ENCODE measurements around the gene NRCAM.
"Not testable (repeated sequence)": the region's sequence is repeated elsewhere in the genome, so short reads cannot be mapped to it uniquely, and the experiment has no call there.

The NRCAM gene

DNA sequence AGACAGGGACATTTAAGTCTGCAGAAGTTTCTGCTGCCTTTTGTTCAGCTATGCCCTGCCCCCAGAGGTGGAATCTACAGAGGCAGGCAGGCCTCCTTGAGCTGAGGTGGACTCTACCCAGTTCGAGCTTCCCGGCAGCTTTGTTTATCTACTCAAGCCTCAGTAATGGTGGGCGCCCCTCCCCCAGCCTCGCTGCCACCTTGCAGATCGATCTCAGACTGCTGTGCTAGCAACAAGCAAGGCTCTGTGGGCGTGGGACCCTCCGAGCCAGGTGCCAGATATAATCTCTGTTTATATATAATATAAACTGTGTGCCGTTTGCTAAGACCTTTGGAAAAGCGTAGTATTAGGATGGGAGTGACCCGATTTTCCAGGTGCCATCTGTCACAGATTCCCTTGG is 63.1 kb downstream of the NRCAM start:
- DNase-seq = not testable (repeated sequence)

DNA sequence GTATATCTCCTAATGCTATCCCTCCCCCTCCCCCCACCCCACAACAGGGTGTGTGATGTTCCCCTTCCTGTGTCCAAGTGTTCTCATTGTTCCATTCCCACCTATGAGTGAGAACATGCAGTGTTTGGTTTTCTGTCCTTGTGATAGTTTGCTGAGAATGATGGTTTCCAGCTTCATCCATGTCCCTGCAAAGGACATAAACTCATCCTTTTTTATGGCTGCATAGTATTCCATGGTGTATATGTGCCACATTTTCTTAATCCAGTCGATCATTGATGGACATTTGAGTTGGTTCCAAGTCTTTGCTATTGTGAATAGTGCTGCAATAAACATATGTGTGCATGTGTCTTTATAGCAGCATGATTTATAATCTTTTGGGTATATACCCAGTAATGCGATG is 68.5 kb downstream of the NRCAM start:
- DNase-seq = not testable (repeated sequence)

DNA sequence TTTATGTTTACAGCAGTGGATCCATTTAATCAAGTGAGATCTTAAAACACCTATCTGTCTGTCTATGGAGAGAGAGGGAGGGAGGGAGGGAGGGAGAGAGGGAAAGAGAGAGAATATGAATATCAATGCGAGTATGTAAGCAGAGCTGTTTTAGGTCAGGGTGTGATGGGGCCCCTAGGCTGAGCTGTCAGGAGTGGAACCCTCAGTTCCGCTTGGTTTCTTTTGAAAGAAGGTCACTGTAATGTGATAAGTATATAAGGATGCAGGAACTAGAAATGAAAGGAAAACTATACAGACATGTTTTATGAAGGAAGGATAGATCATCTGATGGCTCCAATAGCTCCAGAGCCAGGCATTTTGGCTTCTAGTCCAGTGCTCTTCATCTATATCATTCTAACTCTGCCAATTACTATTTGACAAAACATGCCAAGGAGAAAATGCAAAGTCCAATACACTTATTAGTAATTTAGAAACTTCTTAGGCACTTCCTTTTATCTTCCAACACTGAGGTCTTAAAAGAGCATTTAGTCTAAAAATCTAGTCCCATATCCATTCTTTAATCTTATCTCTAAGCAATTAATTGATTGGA is 70.3 kb downstream of the NRCAM start:
- peak; percentile 62 for DNase-seq

DNA sequence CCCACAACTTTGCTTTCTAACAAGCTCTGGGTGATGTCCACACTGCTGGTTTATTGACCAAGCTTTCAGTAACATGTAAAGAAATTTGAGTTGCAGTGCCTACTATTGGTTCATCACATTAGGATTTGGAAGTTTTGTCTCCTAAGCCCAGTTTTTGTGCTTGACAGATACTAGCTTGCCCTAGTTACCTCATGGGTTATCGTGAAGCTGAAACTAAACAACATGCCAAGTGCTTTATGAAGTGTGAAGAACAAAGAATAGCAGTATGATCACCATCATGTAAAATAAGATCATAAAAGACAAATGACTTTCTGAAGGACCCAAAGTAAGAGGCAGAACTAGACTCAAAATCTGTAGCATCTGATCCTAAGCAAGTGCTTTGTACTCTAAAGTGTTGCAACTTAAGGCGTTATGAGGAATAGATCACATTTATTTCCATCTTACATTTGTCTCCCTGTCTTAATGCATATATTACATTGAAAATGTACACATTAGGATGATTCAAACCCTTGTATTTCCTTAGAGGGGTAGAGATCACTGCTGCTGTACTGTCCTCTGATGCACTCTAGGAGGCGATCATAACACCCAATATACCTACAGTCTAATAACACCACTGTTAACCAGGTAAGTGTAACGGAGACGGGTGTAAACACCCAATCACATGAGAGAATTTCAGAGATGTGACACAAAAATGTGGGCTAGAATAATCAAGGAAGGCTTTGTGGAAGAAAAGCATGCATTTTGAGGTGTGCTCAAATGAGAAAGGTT is 71.3 kb downstream of the NRCAM start:
- DNase-seq = no peak

DNA sequence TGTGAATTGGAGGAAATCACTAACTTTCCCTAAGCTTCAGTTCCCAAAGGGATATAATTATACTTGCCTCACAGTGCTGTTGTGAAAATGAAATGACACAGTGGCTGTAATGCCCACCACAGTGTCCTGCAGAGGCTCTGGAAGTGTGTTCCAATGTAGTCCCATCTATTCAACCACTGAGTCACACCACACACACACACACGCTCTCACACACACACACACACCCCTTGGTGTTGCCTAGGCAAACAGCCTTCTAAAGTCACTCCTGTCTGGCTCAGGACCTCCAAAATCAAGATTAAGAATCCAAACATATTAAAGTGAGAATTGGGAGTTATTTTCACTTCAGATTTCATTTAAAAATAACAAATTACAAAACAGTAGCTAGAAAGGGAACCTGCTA is 73.3 kb downstream of the NRCAM start:
- no peak for DNase-seq

DNA sequence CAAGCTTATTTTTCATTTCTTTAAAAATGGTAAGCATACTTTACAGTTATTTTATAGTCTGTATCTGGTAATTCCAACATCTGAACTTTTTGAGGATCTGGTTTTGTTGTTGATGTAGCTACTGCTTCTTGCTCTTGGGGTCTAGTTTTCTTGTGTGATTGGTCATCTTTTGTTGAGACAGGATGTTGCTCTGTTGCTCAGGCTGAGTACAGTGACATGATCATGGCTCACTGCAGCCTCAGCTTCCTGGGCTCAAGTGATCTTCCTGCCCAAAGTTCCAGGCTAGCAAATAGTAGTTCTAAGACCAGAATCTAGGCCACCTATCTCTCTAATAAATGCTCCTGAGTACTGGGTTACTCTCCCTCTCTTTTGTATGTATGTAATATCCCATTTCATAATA is 75.7 kb downstream of the NRCAM start:
- DNase-seq = no peak

DNA sequence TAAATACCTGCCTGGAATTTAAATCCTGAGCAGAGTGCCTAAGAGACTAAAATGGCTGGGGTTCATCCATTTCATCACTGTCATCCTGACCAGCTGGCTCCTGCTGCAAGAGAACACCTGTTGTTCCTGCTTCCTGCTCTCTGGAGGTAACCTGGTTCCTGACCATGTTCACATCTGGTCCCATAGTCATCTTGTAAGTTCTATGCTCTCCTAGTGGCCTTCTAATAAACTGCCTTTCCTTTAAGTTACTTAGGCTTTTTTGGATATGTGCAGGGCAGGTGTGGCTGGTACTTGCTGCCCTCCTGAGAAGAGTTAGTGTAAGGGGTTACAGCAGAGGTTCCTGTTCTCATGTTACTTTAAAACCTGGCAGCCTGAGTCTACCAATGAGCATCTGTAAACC is 80.0 kb downstream of the NRCAM start:
- DNase-seq = no peak

DNA sequence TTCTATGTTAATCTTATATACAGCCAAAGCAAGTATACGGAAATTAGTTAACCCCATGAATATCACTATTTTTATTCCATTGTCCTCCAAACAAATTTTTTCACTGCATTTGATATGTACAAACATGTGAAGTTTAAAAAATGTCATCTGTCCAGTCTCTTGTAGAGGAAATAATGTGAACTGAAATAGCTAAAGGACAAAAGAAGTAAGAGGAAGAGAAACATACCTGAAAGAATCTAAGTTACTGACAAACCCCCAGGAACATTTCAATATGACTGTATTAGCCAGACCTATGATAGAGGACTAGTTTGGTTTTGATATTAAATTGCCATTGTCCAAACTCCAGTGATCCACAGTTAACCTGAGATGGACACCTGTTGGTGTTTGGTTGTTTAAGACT is 80.6 kb downstream of the NRCAM start:
- DNase-seq = no peak

DNA sequence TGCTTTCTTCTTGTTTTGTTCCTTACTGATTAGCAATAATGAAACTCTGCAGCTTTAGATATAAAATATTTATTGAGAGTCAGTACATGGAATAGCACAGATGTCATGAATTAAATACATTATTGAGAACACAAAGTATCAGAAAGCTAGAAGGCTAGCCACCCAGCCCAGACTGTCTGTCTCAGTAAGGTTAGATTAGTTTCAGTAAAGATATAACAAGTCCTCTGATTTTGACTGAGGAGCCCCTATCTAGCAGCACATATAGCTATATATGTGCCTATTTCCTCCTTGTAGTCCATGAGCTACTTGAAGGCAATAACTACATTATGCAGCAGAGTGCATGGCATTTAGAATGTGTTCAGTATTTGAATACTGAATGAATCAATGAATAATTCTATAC is 81.3 kb downstream of the NRCAM start:
- DNase-seq = no peak

DNA sequence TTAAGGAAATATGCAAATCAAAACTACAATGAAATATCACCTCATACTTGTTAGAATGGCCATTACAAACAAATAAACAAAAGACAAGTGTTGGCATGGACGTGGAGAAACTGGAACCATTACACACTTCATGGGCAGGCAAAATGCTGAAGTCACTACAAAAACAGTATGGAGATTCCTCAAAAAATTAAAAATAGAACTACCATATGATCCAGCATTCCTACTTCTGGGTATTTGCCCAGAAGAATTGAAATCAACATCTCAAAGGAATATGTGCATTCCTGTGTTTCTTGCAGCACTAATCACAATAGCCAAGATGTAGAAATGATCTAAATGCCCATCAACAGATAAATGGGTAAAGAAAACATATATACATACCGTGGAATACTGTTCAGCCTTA is 83.6 kb downstream of the NRCAM start:
- no peak for DNase-seq

DNA sequence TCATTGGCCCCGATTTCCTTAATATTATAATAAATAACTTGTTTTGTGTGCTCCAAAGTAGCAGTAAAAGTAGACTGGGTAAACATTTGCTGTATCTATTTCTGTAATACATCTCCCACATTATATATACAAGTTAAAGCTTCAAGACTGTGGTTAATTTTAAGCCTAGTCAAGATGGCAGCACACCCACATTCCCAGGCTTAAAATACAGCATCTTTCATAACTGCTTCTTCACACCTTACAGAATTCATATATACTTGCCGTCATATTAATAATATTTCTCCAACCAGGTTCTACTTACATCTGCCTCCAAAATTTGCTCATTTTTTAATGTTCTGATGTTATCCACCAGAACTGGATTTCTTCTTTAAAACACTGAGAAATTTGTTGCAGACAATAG is 85.6 kb downstream of the NRCAM start:
- DNase-seq = no peak

DNA sequence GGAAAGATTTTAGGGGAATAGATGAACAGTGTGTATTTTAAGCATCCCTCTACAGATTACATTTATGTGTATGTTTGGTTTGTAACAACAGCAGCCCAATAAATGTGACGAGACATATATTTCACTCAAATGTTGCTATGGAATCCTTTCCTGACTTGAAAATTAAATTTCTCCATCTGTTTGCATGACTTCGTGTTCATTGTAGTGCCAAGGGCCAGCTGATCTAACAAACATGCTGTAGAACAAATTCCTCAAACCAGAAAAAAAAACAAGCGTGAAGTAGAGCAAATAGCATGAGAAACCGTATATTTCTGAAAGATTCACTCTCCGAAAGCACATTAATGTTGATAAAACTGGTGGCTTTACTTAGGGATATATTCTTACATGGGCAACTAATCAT is 87.8 kb downstream of the NRCAM start:
- no peak for DNase-seq

DNA sequence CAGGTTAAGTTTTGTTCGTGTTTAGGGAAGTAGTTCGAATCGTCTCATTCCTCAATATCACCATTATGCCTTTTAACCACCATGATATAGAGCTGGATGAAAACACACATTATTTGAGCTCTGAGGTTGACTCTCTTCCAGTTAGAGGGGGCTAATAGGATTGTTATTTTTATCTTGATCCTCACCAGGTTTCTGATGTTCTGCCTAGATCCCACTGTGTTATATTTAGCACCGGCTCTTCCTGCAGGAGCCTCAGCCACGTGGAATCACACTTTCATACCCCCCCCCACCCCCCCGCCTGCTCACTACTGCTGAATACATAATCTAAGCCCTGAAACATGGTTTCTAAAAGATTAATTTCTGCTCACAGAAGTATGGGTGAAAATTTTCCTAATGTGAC is 88.3 kb downstream of the NRCAM start:
- DNase-seq = no peak

DNA sequence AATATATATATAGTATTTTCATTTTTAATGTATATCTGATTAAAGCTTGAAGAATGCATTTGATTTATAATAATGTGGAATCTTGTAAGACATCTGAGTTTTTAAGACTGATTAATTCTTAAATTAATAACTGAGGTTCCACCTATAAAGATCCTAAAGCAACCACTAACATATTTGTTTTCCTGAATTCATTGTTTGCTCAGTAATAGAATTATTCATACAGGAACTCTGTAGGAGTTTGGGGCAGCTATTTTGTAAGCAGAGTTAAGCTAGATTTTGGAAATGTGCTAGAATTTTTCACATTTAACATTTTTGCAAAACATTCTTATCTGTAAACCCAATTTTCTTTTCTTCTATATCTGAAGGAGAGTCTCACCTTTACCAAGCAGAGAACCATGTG is 88.9 kb downstream of the NRCAM start:
- DNase-seq = no peak

DNA sequence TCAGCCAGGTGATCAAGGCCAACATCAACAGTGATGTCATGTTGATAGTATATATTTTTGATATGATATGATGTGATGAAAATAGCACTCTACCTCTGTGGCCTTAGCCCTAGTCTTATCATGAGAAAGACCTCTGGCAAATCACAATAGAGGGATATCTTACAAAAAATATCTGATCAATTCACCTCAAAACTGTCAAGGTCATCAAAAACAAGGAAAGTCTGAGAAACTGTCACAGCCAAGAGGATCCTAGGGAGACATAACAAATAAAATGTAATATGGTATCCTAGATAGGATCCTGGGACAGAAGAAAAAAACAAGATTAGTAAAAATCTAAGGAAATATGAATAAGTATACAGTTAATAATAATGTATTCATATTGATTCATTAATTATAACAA is 92.6 kb downstream of the NRCAM start:
- DNase-seq = no peak

DNA sequence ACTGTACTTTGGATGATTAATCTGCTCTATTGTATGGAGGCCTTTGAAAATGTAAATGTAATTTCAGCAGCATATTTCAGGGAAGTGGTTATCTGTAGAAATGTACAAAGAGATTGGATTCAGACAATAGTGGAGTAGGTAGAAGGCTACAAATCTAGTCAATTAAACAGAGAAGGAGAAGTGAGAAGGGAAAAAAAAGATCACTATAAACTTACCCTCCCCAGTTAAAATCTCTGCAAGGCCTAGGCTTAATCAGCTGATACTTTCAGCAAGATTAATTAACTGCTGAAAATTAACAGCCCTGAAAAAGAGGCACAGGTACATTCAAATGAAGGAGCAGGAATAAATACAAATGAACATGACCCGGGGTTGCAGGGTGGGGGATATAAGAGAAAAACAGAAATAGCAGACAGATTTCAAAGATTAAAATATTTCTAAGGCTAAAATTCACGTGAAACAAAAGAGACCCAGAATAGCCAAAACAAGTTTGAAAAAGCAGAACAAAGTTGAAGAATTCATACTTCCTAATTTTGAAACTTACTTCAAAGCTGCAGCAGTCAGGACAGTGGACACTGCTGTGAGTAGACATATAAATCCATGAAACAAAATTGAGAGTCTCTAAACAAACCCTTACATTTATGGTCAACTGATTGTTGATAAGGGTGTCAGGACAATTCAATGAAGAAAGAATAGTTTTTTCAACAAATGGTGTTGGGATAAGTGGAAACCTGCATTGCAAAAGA is 96.0 kb downstream of the NRCAM start:
- DNase-seq = no peak

DNA sequence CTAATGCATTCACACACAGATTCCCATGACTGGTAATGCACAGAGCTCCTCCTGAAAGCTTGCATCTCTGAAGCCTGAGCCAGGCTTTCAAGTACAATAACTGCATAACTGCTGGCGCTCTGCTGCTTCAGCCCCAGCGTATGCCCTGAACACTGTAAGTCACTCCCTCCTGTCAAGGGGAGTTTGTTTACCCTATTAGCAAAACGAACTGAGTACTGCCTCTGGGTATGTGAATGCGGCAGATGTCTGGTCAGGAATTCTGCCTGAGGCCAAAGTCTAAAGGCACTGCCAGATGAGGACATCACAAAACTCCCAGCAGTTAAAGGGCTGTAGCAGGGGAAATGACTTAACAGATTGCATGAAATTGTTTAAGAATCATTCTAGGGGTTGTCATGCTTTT is 97.7 kb downstream of the NRCAM start:
- DNase-seq = peak; percentile 92

DNA sequence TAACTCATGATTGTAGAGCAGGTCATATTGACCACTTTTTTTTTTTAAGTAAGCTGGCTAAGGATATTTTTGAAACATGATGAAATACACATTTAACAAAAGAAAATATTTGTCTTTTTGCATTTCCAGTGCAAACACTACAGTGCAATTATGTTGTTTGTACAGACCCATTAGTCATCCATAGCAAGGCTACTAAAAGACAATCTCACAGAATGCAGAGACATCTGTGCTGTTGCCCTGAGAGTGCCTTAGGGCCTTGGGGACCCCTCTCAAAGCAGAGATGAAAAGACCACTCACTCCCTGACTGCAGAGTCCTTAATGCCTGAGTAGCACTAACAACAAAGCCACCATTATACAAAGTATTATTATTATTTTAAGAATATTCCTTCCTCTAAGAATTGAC is 104.5 kb downstream of the NRCAM start:
- DNase-seq = peak; percentile 93

DNA sequence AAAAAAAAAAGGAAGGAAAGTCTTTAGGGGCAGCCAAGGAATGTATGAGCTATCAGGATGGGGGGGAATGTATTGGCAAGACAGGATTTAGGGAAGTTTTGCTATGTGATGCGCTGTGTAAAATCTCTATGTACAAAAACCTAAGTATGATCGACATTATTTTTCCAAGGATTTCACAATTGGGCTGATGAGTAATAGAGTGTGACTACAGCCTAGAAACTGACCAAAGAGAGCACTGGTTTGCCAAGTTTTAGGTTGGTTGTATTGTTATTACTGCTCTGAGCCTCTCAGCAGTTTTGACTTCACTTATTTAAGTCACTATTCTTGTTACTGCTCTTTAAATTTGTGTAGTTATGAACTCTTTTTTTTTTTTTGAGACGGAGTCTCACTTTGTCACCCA is 107.3 kb downstream of the NRCAM start:
- DNase-seq = no peak

DNA sequence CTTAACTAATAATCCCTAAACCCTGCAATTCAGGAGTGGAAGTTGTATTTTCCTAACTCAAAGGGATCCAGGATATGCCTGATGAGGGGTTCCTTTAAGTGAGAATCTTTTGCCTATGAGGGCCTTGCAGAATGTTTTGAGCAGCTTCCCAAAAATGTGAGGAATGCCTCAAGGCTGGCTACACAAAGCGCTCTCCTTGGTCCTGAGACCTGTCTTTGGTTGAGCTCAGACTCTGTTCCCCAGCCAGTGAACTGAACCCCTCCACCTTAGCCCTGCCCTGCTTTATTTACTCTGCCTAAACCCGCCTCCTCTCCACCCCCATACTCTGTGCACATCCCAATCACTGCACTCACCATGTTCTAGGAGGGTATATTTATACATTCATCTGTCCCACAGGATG is 108.6 kb downstream of the NRCAM start:
- no peak for DNase-seq

DNA sequence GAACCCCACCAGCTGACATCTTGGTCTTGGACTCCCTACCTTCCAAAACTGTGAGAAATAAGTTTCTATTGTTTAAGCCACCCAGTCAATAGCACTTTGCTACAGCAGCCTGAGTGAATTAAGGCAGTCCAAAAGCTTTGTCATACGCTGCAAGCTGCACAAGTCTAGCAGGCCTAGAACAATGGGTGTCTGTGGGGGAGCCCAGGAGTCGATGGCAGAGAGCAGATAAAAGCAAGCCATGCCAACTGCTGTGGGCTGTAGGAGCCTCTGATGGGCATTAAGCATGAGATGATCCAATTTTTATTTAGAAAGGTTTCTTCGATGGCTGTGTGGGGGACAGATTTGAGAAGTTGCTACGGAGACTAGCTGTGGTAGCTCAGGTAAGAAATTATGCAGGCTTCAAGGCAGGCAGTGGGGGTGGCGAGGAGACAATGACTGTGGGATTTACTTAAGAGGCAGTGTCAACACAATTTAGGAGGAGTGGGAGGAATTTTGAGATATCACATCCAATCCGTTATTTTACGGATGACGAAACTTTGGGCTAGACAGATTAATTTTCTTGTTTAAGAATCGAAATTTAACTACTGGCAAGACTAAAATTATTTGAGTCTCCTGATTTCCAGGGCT is 110.4 kb downstream of the NRCAM start:
- DNase-seq = peak; percentile 67

DNA sequence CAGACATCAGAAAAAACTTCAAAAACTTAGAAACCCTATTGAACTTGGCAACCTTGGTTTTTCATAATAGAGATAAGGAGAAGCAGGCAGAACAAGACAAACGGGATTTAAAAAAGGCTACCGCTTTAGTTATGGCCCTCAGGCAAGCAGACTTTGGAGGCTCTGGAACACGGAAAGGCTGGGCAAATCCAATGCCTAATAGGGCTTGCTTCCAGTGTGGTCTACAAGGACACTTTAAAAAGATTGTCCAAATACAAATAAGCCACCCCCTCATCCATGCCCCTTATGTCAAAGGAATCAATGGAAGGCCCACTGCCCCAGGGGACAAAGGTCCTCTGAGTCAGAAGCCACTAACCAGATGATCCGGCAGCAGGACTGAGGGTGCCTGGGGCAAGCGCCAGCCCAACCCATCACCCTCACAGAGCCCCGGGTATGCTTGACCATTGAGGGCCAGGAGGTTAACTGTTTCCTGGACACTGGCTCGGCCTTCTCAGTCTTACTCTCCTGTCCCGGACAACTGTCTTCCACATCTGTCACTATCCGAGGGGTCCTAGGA is 115.3 kb downstream of the NRCAM start:
- DNase-seq = no peak

DNA sequence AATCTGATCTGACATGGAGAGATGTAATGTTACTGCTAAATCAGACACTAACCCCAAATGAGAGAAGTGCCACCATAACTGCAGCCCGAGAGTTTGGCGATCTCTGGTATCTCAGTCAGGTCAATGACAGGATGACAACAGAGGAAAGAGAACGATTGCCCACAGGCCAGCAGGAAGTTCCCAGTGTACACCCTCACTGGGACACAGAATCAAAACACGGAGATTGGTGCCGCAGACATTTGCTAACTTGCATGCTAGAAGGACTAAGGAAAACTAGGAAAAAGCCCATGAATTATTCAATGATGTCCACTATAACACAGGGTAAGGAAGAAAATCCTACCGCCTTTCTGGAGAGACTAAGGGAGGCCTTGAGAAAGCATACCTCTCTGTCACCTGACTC is 115.8 kb downstream of the NRCAM start:
- not testable (repeated sequence) for DNase-seq
